ENCODE measurements around the gene NPHS2. TPM values are rescaled to one million over a fixed set of nuclear protein-coding genes. Genes with fewer than 3 reads are reported as not detected.

NPHS2 gene
- total RNA-seq, 4 donors from 2014 or later, result not detected

- no peak for DNase-seq (ENCODE audit: low spot score in 2 of 2)
- H3K4me3 ChIP-seq (ENCODE audit: low read depth, poor library complexity, severe bottlenecking), result no peak within 1 kb of the TSS
- intact Hi-C loops (cut with DNase I; ENCODE audit: low total_unique reads), result no loop called here
- whole genome bisulfite sequencing, 2 donors, result 16 to 19% methylated on average over 47 to 60 of the region's 75 CpGs
- TF ChIP-seq POLR2A (IDR thresholded peaks at IDR 0.05), result no peak
- no peak for TF ChIP-seq CTCF (IDR thresholded peaks at IDR 0.05)
Observed at GRCh38 chr1:179591592-179592580, 16.1 kb upstream of the NPHS2 start, which contains the start of gene TDRD5. Gene TDRD5 (plus strand): TSS chr1:179591832. CDS start chr1:179592616, 784 bp downstream.

- TF ChIP-seq CTCF (IDR thresholded peaks at IDR 0.05) (no peak), POLR2A (IDR thresholded peaks at IDR 0.05) (no peak)
- 13 to 29% methylated on average over 7 of the region's 7 CpGs for WGBS, 2 donors
- intact Hi-C loops (cut with DNase I; ENCODE audit: low total_unique reads), result no loop called here
- no peak overlapping the region for H3K4me3 ChIP-seq (ENCODE audit: low read depth, poor library complexity, severe bottlenecking)
- no peak for DNase-seq (ENCODE audit: low spot score in 2 of 2)
Observed at GRCh38 chr1:179591253-179591591, 15.5 kb upstream of the NPHS2 start.

- no peak overlapping the region for H3K4me3 ChIP-seq (ENCODE audit: low read depth, poor library complexity, severe bottlenecking)
- no peak for DNase-seq (ENCODE audit: low spot score in 2 of 2)
- intact Hi-C loops (cut with DNase I; ENCODE audit: low total_unique reads), result no loop called here
- WGBS, 2 donors, result 83 to 85% methylated on average over 11 of the region's 11 CpGs
- no peak for TF ChIP-seq POLR2A (IDR thresholded peaks at IDR 0.05)
- TF ChIP-seq CTCF (IDR thresholded peaks at IDR 0.05), result no peak
Observed at GRCh38 chr1:179590671-179591070, 14.9 kb upstream of the NPHS2 start.

- WGBS, 2 donors, result 79 to 84% methylated on average over 4 of the region's 4 CpGs
- DNase-seq (ENCODE audit: low spot score in 2 of 2), result no peak
- no peak overlapping the region for H3K4me3 ChIP-seq (ENCODE audit: low read depth, poor library complexity, severe bottlenecking)
- intact Hi-C loops (cut with DNase I; ENCODE audit: low total_unique reads), result no loop called here
- TF ChIP-seq CTCF (IDR thresholded peaks at IDR 0.05) (no peak), POLR2A (IDR thresholded peaks at IDR 0.05) (no peak)
Observed at GRCh38 chr1:179589509-179589908, 13.8 kb upstream of the NPHS2 start.

GRCh38 chr1:179588425-179589024, 12.8 kb upstream of the NPHS2 start:
- no peak overlapping the region for H3K4me3 ChIP-seq (ENCODE audit: low read depth, poor library complexity, severe bottlenecking)
- intact Hi-C loops (cut with DNase I; ENCODE audit: low total_unique reads), result no loop called here
- WGBS, 2 donors, result 89 to 95% methylated on average over 18 of the region's 18 CpGs
- no peak for TF ChIP-seq POLR2A (IDR thresholded peaks at IDR 0.05)
- TF ChIP-seq CTCF (IDR thresholded peaks at IDR 0.05), result no peak
- no peak for DNase-seq (ENCODE audit: low spot score in 2 of 2)
